Measurements from ENCODE around the gene PARVB.

- TF ChIP-seq CTCF (IDR thresholded peaks at IDR 0.05; ENCODE audit: control extremely low read depth in 1 of 3, insufficient read depth in 1 of 3, low read depth in 1 of 3, low read length in 3 of 3): no peak
- TF ChIP-seq POLR2A (IDR thresholded peaks at IDR 0.05; ENCODE audit: control extremely low read depth in 1 of 2, low read depth in 2 of 2, low read length in 2 of 2): no peak
- TF ChIP-seq, protein P1, sequence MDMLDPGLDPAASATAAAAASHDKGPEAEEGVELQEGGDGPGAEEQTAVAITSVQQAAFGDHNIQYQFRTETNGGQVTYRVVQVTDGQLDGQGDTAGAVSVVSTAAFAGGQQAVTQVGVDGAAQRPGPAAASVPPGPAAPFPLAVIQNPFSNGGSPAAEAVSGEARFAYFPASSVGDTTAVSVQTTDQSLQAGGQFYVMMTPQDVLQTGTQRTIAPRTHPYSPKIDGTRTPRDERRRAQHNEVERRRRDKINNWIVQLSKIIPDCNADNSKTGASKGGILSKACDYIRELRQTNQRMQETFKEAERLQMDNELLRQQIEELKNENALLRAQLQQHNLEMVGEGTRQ (IDR thresholded peaks at IDR 0.05; ENCODE audit: low read length): no peak
- no peak for TF ChIP-seq NANOG (IDR thresholded peaks at IDR 0.05; ENCODE audit: insufficient read depth, low read depth, low read length, poor library complexity, severe bottlenecking)
- no peak for TF ChIP-seq SRF (IDR thresholded peaks at IDR 0.05; ENCODE audit: low read depth, low read length)
- TF ChIP-seq, protein P2, sequence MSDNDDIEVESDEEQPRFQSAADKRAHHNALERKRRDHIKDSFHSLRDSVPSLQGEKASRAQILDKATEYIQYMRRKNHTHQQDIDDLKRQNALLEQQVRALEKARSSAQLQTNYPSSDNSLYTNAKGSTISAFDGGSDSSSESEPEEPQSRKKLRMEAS (IDR thresholded peaks at IDR 0.05): no peak
- no peak for TF ChIP-seq JUN (IDR thresholded peaks at IDR 0.05; ENCODE audit: low read depth, low read length)
- no peak for TF ChIP-seq CHD2 (IDR thresholded peaks at IDR 0.05; ENCODE audit: low read length)
- no peak for TF ChIP-seq SIX5 (IDR thresholded peaks at IDR 0.05; ENCODE audit: low read depth, low read length)
- TF ChIP-seq MAFK (IDR thresholded peaks at IDR 0.05; ENCODE audit: low read depth, low read length): no peak
- TF ChIP-seq EZH2 (IDR thresholded peaks at IDR 0.05; ENCODE audit: low read depth, low read length, severe bottlenecking): no peak
- no peak for TF ChIP-seq ASH2L (IDR thresholded peaks at IDR 0.05; ENCODE audit: low read length)
- TF ChIP-seq SP2 (IDR thresholded peaks at IDR 0.05; ENCODE audit: low read length): no peak
Measured at GRCh38 chr22:44179196-44179988, 155.3 kb downstream of the PARVB start.
